HG02943 (cell line): ENCODE results near the gene SOBP.
A peak's percentile ranks its signal among the peaks of the same experiment; 100 is the strongest.

Experiments used
- ATAC-seq: cut with Tn5 transposase; IDR thresholded peaks from one replicate; pipeline ENCODE4 v1.9.1; 2021; ENCODE audit warnings: mild to moderate bottlenecking, low read depth, moderate library complexity; ENCODE audit not compliant: unreplicated experiment

SOBP gene

GRCh38 chr6:107674995-107675738 lies 185.2 kb downstream of the SOBP start:
- ATAC-seq = peak; percentile 80

DNA sequence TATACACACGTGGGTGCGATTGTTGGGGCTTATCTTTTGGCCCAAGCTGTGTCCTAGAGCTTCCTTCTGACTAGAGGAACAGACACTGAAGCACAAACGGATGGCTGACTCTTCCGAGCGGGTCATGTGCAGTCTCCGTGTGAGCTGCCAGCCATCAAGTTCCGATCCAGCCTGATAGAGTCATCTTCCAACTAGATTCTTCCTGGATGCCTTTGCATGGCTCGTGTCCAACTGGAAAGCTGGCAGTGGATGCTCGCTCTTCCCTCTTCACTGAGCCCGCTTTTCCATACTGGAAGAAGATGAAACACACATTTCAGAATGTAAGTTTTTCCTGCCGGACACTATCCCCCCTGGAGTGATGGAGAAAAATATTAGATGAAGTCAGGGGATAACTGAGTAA lies 186.1 kb downstream of the SOBP start:
- ATAC-seq = no peak

GRCh38 chr6:107677399-107677798 lies 187.5 kb downstream of the SOBP start:
- ATAC-seq = no peak

GRCh38 chr6:107679457-107679856 lies 189.5 kb downstream of the SOBP start:
- no peak for ATAC-seq

DNA sequence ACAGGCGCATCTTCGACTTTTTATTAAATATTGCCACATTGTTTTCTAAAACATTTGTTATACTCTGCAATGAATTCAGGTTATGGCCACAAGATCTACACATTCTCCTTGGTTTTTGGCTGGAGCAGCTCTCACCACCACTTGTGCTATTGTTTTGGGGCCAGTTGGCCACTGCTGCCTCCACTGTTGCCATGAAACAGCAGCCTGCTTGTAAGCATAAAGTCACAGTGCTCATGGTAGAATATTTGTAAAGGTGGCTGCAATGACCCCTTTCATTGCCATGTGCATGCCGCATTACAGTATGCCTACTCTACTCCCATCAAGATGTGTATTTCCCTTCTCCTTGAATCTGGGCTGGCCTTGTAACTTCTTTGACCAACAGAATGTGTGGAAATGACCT lies 192.8 kb downstream of the SOBP start:
- ATAC-seq = no peak

DNA sequence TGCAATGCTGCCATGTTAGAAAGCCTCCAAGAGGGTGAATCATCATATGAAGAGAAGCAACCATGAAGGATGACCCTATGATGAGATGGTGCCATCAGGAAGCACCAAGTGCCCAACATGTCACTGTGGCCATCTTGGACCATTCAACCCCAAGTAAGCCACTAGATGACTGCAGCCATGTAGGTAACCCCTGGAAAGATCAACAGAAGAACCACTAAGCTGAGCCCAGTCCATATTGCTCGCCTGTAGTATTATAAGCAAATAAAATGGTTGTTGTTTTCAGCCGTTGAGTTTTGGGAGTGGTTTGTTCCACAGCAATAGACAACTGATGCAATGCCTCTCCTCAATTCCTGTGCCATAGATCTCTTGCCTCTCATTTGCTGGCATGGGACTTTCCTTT lies 193.3 kb downstream of the SOBP start:
- no peak for ATAC-seq

- no peak for ATAC-seq
Observed at GRCh38 chr6:107684996-107685395, 195.1 kb downstream of the SOBP start.

DNA sequence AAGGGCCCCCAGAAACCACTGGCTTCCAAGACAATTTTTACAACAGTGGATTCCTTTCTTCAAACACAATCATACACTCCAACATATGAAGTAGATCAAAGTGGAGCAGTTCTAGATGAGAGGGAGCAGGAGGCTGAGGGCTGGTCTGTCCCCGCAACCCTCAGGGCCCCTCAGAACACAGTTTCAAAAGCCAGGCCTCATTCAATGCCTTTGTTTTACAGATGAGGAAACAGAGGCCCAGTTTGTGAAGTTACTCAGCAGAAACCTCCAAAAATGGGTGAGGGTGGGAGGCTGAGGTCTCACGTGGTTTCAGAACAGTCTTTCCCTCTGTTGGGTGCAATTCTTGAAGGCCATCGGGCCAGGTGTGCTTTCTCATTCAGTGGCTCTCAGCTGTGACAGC lies 199.3 kb downstream of the SOBP start:
- ATAC-seq = no peak

- no peak for ATAC-seq
Observed at GRCh38 chr6:107689951-107690642, 200.2 kb downstream of the SOBP start.

- ATAC-seq = no peak
Observed at GRCh38 chr6:107690643-107691061, 200.7 kb downstream of the SOBP start.

- no peak for ATAC-seq
Observed at GRCh38 chr6:107691062-107691751, 201.3 kb downstream of the SOBP start.

GRCh38 chr6:107692351-107692750 lies 202.4 kb downstream of the SOBP start:
- ATAC-seq = no peak

DNA sequence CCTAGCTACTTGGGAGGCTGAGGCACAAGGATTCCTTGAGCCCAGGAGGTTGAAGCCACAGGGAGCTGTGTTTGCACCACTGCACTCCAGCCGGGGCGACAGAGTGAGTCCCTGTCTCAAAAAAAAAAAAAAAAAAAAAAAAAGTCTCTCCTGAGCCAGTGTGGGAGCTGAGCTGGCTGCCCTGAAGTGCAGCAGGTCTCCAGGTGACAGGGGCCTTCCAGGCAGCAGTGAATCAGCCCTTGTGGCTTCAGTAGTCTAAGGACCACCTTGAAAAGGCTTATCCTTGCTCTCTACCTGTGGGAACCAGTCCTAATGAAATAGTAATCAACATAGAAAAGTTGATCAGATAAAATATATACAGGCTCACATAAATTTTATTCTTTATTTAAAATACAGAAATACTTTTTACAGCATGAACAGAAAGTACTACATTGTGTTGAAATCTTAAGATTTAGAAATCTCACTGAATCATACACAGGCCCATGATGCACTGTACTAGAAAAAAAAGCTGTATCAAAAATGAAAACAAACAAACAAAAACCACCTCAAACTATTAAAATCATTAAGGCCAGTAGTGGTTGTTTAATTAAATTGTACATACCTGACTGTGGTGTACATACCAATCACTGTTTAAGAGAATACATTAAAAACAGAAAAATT lies 205.3 kb downstream of the SOBP start:
- ATAC-seq = no peak

DNA sequence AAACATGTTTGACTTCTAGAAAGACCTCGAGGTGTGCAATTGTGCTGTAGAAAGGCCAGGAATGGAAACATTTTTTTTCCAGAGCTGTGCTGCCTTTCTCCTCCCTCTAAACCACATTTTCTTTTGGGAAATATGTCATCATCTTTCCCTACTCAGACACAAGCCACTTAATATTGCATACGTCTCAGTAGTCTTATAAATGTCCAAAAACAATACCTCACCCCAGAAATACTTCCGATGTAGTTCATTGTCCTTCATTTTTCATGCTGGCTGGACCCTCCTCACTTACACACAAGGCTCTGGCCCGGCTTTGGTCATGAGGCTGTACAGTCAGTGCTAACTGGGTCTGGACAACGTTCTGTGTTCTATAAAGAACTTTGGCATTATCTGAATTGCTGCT lies 207.8 kb downstream of the SOBP start:
- no peak for ATAC-seq

DNA sequence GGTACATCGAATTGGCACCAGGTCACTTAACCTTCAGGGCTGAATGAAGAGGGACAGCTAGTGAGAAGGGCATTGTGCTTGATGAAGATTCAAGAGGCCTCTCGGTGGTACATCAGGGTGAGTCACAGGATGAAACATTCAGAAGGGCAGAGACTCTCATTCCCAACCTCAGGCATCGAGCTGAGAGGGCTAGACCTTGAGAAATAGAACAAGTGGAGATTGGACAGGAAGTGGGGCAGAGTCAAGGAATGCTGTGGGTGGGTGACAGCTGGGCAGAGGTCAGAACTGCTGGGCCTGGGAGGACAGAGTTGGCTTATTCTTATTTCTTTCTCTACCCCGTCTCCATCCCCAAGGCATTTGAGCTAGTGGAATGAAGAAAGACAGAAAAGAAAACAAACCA lies 208.2 kb downstream of the SOBP start:
- ATAC-seq = no peak

- no peak for ATAC-seq
Observed at GRCh38 chr6:107699254-107699653, 209.3 kb downstream of the SOBP start.

GRCh38 chr6:107699697-107700325 lies 209.9 kb downstream of the SOBP start:
- ATAC-seq = no peak

- no peak for ATAC-seq
Observed at GRCh38 chr6:107703606-107704005, 213.7 kb downstream of the SOBP start.

DNA sequence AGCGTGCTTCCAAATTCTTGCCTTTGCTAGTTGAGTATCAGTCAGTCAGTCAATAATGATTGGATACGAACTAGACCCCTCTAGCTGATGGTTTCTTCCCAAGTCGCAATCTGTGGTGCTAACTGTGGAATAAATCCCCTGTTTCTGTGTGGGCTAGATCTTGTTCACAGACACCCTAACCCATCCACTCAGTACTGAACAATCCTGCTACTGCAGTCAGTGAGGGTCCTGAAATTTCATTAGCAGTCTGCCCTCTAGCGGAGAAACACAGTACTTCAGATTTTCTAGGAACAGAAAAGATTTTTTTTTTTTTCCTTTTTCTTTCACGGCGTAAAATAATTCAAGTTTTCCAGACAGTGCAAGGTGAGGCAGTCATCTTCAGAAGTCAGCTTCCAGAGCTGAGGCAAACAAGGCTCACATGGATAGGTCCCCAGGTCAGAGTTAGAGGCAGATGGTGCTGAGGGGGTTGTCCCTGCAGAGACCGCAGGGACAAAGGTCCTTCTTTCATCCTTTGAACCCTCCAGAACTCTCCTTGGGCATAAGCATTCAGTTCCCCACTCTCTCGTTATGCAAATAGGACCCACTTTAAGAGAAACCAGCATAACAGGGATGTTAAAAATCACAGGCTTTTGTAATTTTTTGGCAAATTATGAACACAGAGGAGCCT lies 214.6 kb downstream of the SOBP start:
- ATAC-seq = no peak

DNA sequence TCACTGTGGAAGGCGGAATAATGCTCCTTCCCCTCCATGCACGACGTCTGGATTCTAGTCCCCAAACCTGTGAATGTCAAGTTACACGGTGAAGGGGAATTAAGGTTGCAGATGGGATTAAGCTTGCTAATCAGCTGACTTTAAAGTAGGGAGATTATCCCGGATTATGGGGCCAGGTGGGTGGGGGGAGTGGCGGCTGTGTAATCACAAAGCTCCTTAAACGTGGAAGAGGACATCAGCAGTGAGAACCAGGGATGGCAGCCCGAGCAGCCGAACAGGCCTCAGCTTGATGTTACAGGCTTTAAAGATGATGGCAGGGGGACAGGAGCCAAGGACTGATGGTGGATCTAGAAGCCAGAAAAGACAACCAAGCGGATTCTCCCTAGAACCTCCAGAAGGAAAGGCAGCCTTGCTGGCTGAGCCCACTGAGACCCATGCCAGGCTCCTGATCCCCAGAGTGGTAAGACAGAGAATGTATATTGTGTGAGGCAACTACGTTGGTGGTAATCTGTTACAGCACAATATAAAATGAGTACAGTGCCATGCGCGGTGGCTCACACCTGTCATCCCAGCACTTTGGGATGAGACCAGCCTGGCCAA lies 216.7 kb downstream of the SOBP start:
- ATAC-seq = no peak
